ENCODE measurements around the gene CSNK1D.

Gene CSNK1D

GRCh38 chr17:82238472-82239201 is 34.9 kb downstream of the CSNK1D start:
- DNase-seq = peak; percentile 51

GRCh38 chr17:82237746-82238471 is 35.6 kb downstream of the CSNK1D start:
- DNase-seq = no peak

- no peak for DNase-seq
Observed at GRCh38 chr17:82237083-82237745, 36.3 kb downstream of the CSNK1D start.

DNA sequence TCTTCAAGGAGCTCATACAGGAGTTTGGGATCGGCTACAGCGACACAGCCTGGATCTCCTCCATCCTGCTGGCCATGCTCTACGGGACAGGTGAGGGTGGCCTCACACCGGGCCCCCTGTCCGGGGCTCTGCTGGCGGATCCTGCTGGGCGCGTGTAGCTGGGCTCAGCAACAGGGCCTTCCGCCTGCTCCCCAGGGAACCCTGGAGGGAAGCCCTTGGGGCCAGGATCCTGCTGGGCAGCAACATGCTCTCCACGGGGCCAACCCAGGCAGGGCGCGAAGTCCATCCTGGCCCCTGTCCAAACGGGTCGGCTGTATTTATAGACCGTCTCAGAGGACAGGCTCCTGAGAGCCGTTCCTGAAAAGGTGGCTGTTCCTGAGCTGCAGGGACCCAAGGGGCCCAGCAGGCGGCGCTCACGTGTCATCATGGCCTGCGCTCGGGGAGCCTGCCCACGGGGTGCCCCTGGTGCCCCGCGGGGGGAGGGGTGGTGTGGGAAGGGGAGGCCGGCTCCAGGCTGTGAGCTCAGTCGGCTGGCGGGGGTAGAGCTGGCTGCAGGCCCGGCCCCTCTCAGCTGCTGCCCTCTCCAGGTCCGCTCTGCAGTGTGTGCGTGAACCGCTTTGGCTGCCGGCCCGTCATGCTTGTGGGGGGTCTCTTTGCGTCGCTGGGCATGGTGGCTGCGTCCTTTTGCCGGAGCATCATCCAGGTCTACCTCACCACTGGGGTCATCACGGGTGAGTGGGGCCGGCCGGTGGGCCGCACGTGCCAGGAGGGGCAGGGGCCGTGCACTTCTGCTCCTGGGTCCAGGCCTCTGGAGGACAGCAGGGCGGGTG is 37.1 kb downstream of the CSNK1D start:
- peak; percentile 63 for DNase-seq

GRCh38 chr17:82235775-82236141 is 37.7 kb downstream of the CSNK1D start:
- DNase-seq = no peak

DNA sequence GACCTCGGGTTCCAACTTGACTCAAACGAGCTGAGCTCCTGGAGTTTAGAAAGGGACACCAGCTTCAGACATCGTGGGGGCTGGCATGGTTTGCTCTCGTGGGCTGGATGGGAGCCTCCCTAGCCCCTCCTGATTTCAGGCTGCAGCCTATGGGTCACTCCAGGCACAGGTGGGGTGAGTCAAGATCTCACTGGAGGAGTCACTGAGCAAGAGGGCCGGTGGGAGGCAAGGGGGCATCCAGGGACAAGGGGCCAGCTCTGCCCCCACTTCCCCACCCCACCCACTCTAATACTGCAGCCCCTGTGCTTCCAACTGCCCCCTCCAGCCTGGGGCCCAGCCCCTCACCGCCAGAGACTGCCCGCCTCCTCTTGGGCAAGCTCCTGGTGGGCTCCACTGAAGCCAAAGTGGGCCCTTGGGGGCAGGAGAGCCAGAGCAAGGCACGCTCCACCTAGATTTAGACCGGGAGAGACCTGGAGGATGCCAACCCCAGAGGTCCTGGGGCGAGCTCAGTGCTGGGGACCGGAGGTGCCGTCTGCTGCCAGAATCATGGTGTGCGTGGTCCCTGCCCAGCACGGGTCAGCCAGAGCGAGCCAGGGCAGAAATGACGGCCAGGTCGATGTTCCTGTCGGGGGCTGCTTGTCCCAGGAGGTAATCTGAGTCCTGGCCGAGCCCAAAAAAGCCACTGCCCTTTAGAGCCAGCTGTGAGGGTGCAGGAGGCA is 38.3 kb downstream of the CSNK1D start:
- no peak for DNase-seq

- no peak for DNase-seq
Observed at GRCh38 chr17:82234211-82235055, 39.1 kb downstream of the CSNK1D start.

DNA sequence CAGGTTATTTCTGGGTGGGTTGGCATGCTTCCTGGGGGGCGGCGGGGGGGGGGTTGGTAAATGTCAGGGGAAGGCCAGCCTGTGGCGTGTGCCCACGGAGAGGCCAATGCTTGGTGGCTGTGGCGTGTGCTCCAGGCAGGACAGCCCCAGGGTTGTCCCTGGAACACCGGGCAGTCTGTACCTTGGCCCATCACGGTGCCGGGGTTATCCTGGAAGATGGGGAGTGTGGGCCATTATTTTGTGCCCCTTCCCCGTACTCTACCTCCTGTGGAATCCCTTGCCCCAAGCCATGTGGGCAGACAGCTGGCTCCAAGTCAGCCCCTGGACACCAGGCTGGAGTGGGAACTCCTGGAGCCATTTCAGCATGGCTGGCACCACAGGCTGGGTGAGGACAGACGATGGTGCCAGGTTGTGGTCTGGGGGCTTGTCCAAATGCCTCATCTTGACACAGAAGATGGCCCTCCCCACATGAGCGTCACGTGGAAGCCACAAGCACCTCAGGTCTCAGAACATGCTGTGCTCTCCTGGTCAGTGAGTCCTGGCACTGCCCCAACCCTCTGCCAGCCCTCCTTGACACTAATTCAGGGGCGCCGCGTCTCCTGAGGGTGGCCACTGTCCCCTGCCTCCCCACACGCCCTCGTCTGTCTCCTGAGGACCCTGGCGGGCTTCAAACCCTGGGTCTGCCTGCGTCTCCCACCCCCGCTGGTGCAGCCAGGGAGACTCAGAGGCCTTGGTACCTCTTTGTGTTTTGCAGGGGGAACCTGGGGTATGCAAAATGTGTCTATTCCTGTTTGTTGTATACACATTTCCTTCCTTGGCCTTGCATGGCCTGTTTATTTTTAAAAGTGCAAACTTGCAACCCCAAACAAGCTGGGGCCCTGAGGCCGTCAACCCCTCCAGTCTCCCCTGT is 40.4 kb downstream of the CSNK1D start:
- no peak for DNase-seq

- DNase-seq = no peak
Observed at GRCh38 chr17:82232322-82232820, 41.1 kb downstream of the CSNK1D start.

- no peak for DNase-seq
Observed at GRCh38 chr17:82231562-82232321, 41.8 kb downstream of the CSNK1D start.

DNA sequence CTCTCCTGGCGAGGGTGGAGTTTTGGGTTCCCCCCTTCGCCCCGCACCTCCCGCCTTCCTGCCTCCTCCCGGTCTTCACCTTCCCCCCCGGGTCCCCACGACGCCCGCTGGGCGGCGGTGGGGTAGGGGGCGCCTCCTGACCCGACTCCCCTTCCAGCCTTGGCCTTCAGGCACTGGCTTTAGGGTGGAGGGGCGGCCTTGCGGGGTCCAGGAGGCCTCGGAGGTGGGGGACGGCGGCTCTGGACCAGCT is 42.3 kb downstream of the CSNK1D start:
- no peak for DNase-seq

DNA sequence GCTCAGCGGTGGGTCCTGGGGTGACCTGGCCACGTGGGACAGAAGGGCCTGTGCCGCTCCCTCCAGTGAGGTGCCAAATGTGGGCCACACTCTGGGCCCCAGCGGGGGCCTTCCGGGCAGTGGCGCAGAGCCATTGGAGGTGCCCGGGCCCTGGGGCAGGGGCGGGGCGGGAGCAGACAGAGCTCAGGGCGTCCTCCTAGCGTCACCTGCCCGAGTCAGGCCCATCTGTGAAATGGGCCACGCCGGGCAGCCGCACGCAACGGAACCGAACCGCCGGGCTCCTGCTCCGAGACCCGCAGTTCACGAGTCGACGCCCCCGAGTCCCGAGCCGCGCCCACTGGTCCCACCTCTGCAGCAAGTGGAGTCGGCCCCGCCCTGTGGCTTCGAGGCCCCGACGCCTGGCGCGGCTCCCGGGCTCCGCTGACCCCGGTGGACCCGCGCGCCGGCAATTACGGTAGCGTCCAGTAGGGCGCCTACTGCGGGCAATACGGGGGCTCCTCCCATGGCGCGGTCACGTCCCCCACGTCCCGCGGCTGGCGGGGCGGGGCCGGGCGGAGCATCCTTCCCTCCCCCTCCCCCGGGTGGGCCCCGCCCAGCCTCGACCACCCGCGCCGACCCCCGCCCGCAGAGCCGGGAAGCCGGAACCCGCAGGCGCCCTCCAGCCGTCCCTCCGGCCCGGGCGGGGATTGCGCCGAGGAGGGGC is 42.7 kb downstream of the CSNK1D start:
- no peak for DNase-seq

DNA sequence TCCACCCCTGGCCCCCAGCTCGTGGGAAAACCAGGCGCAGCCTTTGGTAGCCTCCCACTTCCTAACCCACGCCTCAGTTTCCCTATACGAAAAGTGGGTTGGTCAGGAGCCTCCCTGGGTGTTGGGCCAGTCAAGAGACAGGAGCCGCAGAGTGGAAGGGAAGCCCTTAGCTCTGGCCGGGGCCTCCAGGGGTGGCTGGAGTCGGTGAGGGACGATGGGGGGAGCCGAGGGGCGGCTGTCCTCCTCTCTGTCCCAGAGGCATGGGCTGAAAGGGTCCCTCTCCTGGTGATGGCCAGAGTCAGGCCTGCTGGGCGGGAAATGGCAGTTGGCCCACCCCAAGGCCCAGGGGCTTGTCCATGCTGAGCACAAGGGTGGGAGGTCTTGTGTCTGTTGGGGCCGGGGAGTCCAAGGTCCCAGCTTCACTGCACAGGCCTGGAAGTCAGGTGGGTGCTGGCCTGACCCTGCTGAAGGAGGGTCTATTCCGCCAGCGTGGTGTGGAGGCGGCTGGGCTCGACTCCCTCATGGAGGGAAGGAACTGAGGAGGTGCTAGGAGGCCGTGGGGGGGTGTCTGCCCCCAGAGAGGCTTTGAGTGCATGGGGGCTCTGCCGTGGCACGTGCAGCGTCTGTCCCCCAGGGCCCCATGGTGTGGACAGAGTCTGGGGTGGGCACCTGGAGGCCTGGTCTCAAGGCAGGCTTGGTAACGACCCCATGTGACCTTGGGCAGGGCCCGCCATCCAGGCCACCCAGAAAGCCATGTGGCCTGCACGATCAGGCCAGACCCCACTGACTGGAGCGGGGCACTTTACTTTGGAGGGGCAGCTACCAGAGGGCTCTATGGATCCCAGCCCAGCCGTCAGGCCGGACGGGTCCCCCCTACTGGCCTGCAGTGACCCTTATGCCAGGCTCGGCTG is 43.5 kb downstream of the CSNK1D start:
- no peak for DNase-seq

- DNase-seq = peak; percentile 56
Observed at GRCh38 chr17:82228842-82229697, 44.4 kb downstream of the CSNK1D start, which contains the start of gene SLC16A3. TSS of gene SLC16A3 (plus strand) at chr17:82229042. CDS start at chr17:82236009, 6,967 bp downstream.

DNA sequence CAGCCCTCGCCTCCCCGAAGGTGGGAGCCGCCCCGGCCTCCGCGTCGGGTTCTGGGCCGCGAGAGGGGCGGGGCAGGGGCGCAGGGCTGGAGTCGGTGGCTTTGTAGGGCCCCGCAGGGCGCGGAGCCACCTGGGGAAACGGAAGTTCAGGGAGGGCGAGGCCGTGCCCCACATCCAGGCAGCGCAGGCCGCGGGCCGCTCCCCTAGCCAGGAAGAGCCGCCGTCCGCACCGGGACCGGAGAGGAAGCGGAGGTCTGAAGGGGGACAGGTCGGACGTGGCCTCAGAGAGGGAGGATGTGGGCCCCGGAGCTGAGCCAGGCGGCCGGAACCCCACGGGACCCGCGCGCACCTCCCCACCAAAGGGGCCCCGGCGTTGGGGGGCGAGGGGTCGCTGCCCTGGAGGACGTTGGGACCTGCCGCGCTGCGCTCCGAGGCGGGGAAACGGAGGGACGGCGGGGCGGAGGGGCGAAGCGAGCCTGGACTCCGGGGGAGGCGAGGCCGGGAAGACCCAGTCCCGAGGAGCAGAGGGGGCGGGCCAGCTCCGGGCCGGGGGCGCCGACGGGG is 45.1 kb downstream of the CSNK1D start:
- DNase-seq = no peak

DNA sequence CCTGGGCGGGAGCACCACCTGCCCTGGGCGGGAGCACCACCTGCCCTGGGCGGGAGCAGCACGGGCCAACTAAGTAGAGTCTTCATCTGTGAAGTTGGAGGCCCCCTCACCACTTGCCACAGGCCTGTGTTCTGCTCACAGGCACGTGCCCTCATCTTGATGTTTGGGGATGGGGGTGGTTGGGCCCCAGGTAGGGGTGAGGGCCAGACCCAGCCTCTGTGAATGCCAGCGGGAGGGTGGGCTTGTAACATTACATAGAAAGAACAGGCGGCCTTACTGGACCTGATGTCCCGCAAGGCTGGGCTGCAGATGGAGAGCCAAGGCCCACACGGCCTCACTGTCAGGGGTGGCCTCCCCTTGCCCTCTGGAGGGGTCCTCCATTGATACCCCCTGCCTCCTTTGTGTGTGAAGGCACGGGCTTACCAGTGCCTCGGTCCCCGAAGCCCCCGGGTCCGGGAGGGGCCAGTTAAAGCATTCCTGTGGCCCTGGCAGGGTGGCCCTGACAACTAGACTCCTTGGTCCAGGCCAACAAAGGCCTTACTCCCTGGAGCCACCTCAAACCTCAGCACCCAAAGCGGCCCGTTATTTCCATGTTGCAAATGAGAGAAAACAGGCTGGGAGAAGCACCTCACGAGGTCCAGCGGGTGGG is 45.7 kb downstream of the CSNK1D start:
- DNase-seq = no peak

All from activated T-cell treated with anti-CD3 and anti-CD28 coated beads for 4 hours (primary cell).